ENCODE data around the gene BPIFB2. TPM values are rescaled to one million over a fixed set of nuclear protein-coding genes. Genes with fewer than 3 reads are reported as not detected.
"Not testable (repeated sequence)": the region's sequence is repeated elsewhere in the genome, so short reads cannot be mapped to it uniquely, and the experiment has no call there.

Gene BPIFB2
- polyA plus RNA-seq, 3 donors, result not detected

DNA sequence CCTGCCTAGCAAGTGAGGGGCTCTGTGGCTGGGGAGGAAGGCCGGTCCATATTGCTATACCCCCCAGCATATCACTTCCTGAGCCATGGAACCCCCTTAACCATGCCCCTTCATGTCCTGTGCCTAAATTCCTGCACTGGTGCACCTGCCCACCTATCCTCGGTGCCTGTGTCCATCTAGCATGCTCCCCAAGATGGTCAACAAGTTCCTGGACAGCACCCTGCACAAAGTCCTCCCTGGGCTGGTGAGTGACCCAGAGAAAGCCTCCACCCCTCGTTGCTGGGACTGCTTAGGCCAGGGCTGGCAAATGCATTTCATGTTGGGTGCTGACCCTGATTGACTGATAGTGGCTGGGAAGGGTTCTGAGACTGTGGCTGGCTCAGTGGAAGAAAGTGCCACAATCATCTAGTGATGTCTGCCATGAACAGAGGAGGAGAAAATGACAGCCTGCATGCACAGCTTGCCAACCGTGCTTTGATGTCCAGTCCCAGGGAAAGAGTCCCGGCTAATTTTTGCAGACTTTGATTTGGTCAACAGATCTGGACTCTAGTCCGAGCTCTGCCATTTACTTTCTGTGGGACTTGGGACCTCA is 27.5 kb downstream of the BPIFB2 start:
- DNase-seq, result no peak

DNA sequence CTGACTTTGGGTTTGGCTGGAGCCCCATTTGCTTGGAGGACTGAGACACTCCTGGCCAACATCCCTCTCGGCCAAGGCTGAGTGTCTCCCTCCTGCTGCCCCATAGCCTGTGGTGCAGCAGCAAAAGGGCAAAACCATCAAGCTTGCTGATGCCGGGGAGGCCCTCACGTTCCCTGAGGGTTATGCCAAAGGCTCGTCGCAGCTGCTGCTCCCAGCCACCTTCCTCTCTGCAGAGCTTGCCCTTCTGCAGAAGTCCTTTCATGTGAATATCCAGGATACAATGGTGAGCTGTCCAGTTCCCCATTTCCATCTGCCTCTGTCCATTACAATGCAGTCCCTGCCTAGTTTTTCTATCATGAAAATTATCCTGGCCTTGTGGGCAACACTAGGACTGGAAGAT is 30.0 kb downstream of the BPIFB2 start:
- DNase-seq, result no peak

DNA sequence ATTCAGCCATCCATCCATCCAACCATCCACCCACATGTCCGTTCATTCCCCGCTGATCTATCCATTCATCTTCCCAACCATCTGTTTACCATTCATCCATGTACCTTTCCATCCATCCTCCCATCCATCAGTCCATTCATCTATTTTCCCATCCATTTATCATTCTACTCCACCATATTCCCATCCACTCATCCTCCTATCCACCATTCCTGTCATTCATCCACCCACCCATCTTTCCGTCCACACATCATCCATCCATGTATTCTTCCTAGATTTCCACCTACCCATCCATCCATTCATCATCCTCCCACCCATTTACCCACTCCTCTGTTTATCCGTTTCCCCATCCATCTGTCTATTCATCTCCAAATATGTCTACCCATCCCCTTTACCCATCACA is 30.7 kb downstream of the BPIFB2 start:
- no peak for DNase-seq

DNA sequence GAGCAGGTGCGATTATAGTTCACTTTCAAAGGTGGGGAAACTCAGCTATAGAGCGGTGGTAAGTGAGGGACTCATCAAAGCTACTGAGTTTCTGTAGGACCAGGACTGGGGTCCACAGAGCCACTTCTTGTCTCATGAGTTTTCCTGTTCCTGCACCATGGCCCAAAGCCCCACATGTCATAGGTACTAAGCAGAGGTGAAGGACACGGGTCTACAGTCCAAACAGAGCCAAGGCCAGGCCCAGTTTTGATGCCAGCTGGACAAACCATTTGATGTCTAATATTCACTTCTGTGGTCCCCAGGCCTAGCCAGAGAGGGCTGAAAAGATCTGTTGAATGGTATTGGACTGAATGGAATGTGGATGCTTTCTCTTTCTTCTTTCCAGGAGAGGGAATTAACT is 34.9 kb downstream of the BPIFB2 start:
- DNase-seq, result no peak

DNA sequence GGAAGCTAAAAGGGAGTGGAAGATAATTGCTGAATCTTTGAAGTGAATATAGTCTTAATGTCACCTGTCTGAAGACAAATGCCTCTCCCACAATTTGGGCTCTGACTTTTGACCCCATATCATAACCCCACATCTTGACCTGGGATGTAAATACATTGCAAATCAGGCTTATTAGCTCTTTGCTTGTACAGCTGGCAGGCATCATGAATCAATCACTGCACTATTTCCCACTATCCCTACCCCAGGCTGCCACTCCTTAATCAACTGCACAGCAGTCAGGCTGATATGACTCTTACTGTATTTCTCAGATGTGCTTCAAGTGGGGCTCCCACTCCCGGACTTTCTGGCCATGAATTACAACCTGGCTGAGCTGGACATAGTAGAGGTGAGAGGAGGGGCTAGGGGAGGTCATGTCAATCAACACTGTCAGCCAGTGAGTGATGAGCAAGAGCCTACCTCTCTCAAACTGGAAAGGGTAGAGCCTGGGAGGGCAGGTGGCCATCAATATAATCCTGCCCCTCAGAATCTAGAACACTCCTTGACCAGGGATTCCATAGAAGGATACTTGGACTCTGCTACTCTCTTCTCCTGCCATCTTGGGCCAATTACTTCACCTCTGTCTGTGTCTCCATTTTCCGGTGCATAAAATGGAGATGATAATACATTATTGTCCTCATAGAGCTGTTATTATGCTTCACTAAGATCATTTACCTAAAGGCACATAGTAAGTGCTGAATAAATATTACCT is 35.7 kb downstream of the BPIFB2 start:
- DNase-seq, result no peak

DNA sequence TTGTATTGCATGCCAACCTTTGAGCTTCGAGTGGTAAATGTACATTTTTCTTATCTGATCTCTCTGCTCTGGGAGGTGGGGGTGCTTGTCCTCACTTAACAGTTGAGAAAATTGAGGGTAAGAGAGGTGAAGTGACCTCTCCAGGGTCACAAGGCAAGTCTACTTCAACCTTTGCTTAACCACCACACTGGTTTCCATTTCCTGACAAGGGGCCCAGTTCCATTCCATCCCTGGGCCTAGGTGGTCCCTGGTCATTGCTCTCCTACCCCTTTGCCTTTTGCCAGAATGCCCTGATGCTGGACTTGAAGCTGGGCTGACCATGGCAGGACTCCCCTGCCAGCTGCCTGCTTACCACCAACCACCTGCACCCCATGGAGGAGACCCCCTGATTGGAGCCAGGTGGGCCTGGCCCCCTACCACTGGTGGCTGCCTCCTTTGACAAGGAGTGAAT is 36.3 kb downstream of the BPIFB2 start:
- DNase-seq, result no peak

DNA sequence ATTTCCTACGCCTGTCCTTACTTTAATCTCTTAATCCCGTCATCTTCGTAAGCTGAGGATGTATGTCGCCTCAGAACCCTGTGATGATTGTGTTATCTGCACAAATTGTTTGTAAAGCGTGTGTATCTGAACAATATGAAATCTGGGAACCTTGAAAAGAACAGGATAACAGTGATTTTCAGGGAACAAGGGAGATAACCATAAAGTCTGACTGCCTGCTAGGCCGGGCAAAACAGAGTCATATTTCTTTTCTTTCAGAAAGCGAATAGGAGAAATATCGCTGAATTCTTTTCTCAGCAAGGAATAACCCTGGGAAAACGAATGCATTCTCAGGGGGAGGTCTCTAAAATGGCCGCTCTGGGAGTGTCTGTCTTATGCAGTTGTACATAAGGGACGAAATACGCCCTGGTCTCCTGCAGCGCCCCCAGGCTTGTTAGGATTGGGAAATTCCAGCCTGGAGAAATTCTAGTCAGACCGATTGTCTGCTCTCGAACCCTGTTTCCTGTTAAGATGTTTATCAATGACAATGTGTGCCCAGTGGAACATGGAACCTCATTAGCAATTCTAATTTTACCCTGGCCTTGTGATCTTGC is 37.7 kb downstream of the BPIFB2 start:
- DNase-seq, result not testable (repeated sequence)

DNA sequence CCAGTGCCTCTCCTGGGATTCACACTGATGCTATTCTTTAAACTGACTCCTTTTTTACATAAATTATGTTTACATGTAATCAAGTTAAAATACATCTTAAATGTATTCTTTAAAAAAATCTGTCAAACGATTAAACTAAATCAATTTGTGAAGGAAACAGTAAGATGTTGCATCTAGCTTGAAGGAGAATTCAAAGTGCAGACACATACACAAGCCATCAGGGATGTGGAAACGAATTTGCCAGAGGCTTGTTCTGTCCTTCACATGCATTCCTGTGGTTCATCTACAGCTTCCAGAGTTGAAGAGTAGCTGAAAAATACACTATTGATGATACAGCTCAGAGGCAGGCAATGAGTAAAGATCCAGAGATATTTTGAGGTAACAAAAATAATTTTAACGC is 38.9 kb downstream of the BPIFB2 start:
- no peak for DNase-seq

DNA sequence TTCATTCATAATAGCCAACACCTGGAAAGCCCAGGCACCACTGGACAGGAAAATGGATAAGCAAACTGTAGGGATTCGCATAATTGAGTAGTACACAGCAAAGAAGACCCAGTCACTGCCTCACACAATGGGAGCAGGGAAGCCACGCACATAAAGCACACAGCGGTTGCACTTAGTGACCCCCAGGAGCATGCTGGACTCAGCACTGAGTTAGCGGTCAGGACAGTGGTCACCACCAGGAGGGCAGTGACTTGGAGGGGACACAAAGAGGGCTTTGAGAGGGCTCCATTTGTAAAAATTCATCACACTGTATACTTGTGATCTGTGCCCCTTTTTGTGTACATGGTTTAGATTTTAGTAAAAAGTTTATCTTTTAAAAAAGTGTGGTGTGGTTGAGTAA is 43.8 kb downstream of the BPIFB2 start:
- DNase-seq, result no peak

DNA sequence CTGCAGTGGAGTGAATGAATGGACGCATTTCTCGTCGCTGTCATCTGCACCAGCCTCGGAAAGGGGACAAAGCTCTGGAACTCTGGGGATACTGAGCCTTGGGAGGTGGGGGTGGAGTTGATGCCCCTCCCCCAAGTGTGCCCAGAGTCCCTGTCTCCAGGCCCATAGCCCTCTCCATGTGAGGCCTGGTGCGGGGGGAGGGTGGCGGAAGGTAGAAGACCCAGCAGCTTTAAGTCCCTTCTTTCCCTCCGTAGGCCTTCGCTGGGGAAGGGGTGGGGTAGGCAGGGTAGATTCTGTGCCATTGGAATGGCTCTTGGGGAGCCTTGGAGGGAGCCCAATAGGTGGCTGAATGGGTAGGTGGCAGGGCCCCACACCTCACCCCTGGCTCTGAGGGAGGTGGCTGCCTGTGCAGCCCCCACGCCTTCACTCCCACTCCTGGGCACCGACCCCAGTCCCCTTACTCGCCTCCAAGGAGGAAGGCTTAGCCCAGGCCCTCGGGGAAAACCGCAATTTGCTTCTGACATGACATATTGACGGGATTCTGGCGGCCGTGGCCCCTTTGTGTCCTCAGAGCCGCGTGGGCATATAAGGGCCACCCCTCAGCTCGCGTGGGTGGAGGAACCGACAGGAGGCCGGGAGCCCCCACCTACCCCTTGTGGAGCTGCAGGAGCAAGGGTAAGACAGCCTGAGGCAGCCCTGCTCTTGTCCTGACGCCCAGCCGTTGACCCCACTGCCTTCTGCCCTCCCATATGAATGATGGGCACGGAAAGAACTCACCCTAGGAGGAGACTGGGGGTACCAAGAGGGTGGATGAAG is 46.0 kb downstream of the BPIFB2 start, which contains the start of gene BPIFB3:
Gene BPIFB3, plus strand, starts transcription at position 613 of the 816 bp plus-strand sequence. CDS start 1,533 bp downstream, outside the sequence.
- DNase-seq, result no peak

DNA sequence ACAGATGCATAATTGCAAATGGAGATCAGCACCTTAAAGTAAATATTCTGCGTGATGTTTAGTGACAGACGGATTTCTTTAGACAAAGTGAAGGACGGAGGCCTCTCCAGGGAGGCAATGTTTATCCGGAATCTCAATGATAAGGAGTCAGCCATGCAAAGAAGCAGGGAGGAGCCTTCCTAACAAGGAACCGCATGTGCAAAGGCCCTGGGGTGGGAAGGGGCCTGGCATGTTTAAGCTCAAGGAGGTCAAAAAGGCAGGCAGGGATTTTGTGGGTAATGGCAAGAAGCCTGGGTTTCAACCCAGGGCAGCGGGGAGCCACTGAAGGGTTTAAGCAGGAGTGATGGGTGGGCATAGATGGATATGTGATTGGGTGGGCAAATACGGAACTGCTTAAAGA is 46.9 kb downstream of the BPIFB2 start:
- no peak for DNase-seq

DNA sequence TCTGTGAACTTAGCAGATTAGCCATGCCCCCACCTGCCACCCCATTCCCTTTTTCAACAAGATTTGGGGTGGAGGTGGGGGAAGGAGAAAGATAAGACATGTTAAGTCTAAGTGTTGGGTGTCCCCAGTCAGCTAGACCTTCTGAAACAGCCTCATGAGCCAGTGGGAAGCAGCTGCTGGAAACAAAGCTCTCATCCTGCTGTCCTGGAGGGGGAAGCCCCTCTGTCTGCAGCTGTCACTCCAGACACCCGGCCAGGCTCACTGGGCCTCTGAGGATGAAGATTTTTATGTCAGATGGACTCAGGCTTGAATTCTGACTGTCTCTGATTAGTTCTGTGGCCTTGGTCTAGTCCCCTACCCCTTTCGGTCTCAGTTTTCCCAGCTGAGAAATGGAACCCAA is 47.3 kb downstream of the BPIFB2 start:
- no peak for DNase-seq

DNA sequence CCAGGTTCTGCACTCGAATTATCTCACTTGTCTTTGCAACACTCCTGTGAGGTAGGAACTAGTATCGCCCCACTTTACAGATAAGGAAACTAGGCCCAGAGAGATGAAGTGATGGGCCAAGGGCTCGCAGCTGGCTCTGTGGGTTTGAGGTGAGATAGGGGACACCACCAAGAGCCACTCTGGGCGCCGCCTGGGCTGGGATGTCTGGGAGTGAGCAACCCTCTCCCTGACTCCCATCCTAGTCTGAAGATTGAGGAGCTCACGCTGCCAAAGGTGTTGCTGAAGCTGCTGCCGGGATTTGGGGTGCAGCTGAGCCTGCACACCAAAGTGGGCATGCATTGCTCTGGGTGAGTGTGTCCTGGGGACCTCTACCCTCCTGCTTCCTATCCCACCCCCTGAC is 51.6 kb downstream of the BPIFB2 start:
- no peak for DNase-seq

DNA sequence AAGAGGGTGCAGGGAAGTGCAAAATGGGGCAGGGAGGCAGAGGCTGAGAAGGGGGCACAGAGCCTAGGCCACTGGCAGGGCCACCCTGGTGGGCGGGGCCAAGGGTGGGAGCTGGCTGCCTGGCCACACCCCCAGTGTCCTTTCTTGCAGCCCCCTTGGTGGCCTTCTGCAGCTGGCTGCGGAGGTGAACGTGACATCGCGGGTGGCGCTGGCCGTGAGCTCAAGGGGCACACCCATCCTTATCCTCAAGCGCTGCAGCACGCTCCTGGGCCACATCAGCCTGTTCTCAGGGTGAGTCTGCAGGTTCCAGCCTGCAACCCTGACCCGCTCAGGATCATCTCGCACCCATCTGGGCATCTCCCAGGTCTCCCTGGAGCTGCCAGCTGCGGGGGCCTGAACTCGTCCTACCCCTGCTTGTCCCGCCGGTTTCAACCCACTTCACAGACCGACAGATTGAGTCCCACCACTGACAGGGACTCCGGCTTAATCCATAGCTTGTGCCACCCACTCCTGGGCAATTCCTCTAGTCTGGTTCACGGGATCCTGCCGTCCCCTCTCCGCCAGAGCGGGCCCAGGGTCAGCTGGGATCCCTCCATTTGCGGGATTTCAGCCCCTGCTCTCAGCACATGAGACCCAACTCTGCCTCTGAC is 52.4 kb downstream of the BPIFB2 start:
- no peak for DNase-seq

DNA sequence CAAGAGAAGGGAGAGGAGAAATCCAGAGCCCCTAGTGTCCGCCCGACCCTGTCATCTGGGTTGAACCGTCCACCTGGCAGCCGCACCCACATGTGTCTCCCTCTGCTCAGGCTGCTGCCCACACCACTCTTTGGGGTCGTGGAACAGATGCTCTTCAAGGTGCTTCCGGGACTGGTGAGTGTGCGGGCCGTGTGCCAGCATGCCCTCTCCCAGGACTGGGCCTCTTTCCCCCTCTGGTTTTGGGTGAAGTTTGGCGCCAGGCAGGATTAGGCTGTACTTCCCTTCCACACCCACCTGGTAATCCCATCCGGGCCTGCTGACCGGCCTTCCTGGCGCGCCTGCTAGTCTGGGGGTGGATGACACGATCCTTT is 54.1 kb downstream of the BPIFB2 start:
- DNase-seq, result no peak

DNA sequence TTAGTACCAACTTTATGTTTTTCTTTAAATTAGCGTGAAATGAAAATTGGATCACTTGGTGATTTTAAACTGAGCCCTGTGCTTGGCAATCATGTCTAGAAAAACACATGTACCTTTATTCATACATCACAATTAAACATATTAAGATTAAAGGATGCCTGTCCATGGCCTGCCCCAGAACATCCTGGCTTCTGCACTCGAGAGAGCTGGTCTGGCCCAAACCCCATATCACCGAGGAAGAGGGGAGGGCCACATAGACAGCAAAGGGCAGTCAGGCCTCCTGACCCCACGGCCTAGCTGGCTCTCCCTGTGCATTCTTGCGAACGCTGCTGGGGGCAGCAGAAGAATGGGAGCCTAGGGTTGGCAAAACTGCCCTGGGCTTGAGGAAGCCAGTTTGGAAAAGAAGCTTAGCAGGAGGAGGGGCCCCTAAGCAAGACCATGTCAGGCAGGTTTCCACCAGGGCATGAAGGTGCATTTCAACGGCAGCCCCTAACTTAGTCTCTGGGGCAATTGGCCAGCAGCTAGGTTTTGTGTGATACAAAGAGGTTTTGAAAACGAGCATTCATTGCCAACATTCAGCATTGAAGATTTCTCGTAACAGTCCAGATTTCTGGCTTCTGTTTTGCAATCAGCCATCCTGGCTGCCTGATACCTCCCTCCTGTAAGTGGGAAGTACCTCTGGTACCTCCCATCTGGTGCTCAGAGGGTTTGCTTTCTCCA is 54.8 kb downstream of the BPIFB2 start:
- DNase-seq, result no peak

DNA sequence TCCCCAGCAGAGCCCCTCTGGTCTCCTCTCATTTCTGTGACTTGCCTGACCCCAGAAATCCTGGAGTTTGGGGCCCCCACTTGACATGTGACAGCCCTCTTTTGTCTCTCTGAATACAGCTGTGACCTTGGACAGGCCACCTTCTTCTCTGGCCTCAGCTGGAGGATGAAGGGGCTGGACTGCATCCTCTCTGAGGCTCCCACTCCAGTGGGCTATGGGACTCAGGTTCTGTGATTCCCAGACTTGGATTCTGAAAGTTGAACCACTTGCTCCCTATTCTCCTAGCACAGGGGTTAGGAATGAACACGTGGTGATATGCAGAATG is 55.3 kb downstream of the BPIFB2 start:
- no peak for DNase-seq

DNA sequence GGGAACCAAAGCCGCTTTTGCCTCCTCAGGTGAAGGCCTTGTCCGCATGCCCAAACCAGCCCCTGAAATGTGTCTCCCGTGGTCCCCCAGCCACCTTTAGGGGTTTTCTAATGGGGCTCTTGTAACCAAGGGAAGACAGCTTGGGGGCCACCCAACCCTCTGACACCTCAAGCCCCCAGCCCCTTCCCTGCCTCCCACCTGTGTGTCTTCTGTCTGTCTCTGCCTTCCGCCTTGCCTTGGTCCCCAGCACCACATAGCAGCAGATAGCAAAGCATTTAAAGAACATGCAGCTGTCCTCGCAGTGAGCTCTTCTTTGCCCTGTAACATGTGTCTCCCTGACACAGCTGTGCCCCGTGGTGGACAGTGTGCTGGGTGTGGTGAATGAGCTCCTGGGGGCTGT is 55.8 kb downstream of the BPIFB2 start:
- no peak for DNase-seq

DNA sequence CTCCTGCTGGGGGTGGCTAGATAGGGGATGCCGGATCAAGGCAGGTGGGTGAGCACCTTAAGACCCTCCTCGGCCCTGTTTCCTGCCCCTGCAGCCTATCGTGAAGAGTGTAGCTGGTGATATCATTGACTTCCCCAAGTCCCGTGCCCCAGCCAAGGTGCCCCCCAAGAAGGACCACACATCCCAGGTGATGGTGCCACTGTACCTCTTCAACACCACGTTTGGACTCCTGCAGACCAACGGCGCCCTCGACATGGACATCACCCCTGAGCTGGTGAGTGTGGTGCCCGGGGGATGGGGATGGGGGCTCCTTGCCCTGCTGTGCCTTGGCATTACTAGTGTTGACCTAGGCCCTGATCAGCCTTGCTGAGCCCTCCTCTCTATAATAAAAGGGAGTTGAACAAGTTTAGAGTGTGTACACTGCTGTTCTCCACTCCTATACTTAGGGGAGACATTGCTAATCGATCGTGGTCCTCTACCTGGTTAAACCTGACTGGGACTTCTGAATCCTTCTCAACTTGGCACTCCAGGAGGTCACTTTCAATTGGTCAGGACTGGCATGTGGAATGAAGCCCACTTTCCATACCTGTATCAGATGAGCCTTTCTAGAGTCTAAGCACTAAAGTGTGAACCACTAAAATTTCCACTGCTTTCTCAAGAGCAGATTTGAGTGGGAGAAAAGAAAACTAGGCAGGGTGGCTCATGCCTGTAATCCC is 57.2 kb downstream of the BPIFB2 start:
- no peak for DNase-seq

DNA sequence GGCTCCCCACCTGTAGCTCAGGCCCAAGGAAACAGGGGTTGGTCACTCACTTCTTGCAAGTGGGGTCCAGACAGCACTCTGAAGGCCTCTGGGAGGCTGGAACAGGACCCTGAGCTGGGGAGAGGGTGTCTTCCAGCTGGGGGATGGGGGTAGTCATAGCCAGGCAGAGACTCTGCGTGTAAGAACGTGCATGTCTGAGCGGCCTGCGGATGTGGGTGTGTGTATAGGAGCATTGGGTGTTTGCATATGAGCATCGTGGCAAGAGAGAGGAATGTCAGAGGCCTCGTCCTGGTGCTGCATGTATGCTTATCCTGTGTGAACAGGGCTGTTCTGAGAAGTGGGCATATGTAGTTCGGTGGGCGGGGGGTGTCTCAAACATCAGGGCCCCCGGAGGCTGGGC is 58.3 kb downstream of the BPIFB2 start:
- DNase-seq, result no peak

DNA sequence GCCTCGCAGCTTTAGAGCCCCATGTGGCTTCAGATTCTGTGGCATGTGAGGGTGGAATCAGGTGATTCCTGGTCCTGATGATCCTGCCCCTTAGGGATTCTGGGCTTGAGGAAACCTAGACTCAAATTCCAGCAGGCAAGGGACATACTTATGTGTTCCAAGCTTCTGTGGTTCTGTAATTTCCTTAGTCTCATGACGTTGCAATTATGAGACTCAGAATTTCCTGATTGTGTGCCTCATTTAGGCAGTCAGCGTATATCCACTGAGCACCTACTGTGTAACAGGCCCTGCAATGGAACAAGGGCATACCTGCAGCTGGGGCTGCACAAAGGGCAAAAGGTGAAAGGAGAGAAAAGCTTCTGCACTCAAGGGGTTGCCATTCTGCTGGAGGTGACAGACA is 60.3 kb downstream of the BPIFB2 start:
- no peak for DNase-seq

Measured in renal pelvis (tissue), 4 donors.